Ovary (tissue), 3 donors: ENCODE results near the gene ZZZ3.

ENCODE experiments used
- CTCF ChIP-seq, 3 donors: fragments of 450-650 bp in 2 of 3; fragments of 200-600 bp in 1 of 3; IDR thresholded peaks; one replicate each; pipeline versions ENCODE4 v1.5.1 to v1.8.0; 2016 to 2022; ENCODE audit warnings: antibody characterized with exemption in 3 of 3, mild to moderate bottlenecking in 1 of 3
- EP300 ChIP-seq: sonication (generic); formaldehyde crosslinking; IDR thresholded peaks from one replicate; pipeline ENCODE4 v1.6.1; 2017; ENCODE audit warnings: antibody characterized with exemption
- POLR2A ChIP-seq: fragments of 450-650 bp; IDR thresholded peaks from one replicate; pipeline ENCODE4 v1.6.1; 2017; ENCODE audit warnings: antibody characterized with exemption, mild to moderate bottlenecking, moderate library complexity
- donor health status: DM: no; HTN: no; CAD: no.

- TF ChIP-seq CTCF (IDR thresholded peaks at IDR 0.05) (no peak), EP300 (no peak), POLR2A (no peak)
Measured at GRCh38 chr1:77680173-77680572, 2.3 kb downstream of the ZZZ3 start.
